AG04449 (cell line): ENCODE data around the gene FSTL1.

Source experiments
- CTCF ChIA-PET: fragments of 350-600 bp; formaldehyde crosslinking; extraction: SDS; loops from one replicate; lab custom pipeline; 2021; ENCODE audit warnings: antibody characterized with exemption; lab: Yijun Ruan, JAX
- POLR2A ChIA-PET: fragments of 400-600, 350-600 bp; formaldehyde crosslinking; extraction: SDS; loops from one replicate; lab custom pipeline; 2020; ENCODE audit warnings: antibody characterized with exemption, inconsistent platforms; lab: Yijun Ruan, JAX
- DNase-seq: peaks from one replicate; pipeline ENCODE4 v3.0.0-alpha.2; 2010; ENCODE audit warnings: low read depth, low spot score
- H3K4me3 ChIP-seq: 2 replicates; pipeline ENCODE4 v1.5.1; 2011; ENCODE audit warnings: low read depth, mild to moderate bottlenecking, control low read depth, low read length
- CTCF ChIP-seq: IDR thresholded peaks from one replicate; pipeline ENCODE4 v1.5.1; 2011; ENCODE audit warnings: mild to moderate bottlenecking, moderate library complexity, low read length, control low read depth, inconsistent platforms; ENCODE audit not compliant: insufficient read depth; ENCODE audit errors: missing control alignments

The FSTL1 gene

GRCh38 chr3:120461416-120461815 is 10.6 kb upstream of the FSTL1 start:
- CTCF ChIA-PET: interaction anchor here (0.6 to 1.3 kb wide), 3 partner anchors 9 to 46 kb away, joined by 3 to 4 read pairs (median 3); partner anchors contain the start of gene FSTL1
- no peak for DNase-seq
- H3K4me3 ChIP-seq: no peak overlapping the region
- POLR2A ChIA-PET: interaction anchor here (3.2 kb wide), 1 partner anchor 11 kb away, joined by 9 read pairs; the partner anchor contains the start of gene FSTL1
- TF ChIP-seq CTCF: no peak

- DNase-seq: no peak
- ChIA-PET CTCF (interaction anchor here (0.6 to 1.7 kb wide), 4 partner anchors 8 to 46 kb away, joined by 3 to 6 read pairs (median 4); partner anchors contain the start of gene FSTL1), POLR2A (interaction anchor here (3.2 kb wide), 1 partner anchor 10 kb away, joined by 9 read pairs; the partner anchor contains the start of gene FSTL1)
- TF ChIP-seq CTCF: no peak
- H3K4me3 ChIP-seq: no peak overlapping the region
Measured at GRCh38 chr3:120460862-120461261, 10.1 kb upstream of the FSTL1 start.

- no peak for TF ChIP-seq CTCF
- ChIA-PET POLR2A (interaction anchor here (3.2 kb wide), 1 partner anchor 10 kb away, joined by 9 read pairs; the partner anchor contains the start of gene FSTL1), CTCF (interaction anchor here (0.9 to 5.1 kb wide), 4 partner anchors 8 to 43 kb away, joined by 3 to 19 read pairs (median 5); partner anchors contain the start of gene FSTL1)
- no peak for DNase-seq
- H3K4me3 ChIP-seq: no peak overlapping the region
Measured at GRCh38 chr3:120460181-120460790, 9.5 kb upstream of the FSTL1 start.

- DNase-seq: no peak
- ChIA-PET POLR2A (no interaction called here), CTCF (interaction anchor here (1.6 to 5.1 kb wide), 3 partner anchors 9 to 102 kb away, joined by 3 to 19 read pairs (median 6); no protein-coding TSS in a partner anchor)
- no peak overlapping the region for H3K4me3 ChIP-seq
- no peak for TF ChIP-seq CTCF
Measured at GRCh38 chr3:120459196-120459595, 8.4 kb upstream of the FSTL1 start.

GRCh38 chr3:120457827-120458226 is 7.0 kb upstream of the FSTL1 start:
- ChIA-PET POLR2A (no interaction called here), CTCF (interaction anchor here (1.2 to 5.1 kb wide), 5 partner anchors 10 to 103 kb away, joined by 3 to 19 read pairs (median 3); no protein-coding TSS in a partner anchor)
- TF ChIP-seq CTCF: no peak
- no peak for DNase-seq
- no peak overlapping the region for H3K4me3 ChIP-seq

- ChIA-PET CTCF (interaction anchor here (1.0 to 1.6 kb wide), 3 partner anchors 9 to 11 kb away, joined by 3 to 4 read pairs (median 4); no protein-coding TSS in a partner anchor), POLR2A (no interaction called here)
- no peak for TF ChIP-seq CTCF
- H3K4me3 ChIP-seq: no peak overlapping the region
- DNase-seq: no peak
Measured at GRCh38 chr3:120454076-120454689, 3.4 kb upstream of the FSTL1 start.
